NCI-H774 (cell line): ENCODE measurements around the gene SARS2.
"Not testable (repeated sequence)": the region's sequence is repeated elsewhere in the genome, so short reads cannot be mapped to it uniquely, and the experiment has no call there.

Source experiments
- DNase-seq: peaks from one replicate; lab custom pipeline; 2025; lab: John Stamatoyannopoulos, UW

SARS2 gene

DNA sequence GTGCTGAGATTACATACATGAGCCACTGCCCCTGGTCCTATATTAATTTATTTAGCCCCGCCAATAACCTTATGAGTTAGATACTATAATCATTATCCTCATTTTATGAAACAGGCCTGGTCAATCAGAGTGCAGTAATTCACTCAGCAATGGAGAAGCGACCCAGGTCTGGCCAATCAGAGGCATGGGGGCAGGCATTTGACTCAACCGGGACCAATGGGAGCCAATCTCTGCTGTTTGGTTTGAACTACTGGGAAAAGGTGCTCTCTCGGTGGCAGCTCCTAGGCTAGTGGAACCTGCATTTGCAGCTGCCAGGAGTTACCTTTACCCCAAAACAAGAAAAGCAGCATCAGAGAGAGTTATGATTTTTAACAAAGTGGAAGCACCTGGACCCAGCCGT, 37.7 kb downstream of the SARS2 start:
- DNase-seq, result peak; percentile 9

DNA sequence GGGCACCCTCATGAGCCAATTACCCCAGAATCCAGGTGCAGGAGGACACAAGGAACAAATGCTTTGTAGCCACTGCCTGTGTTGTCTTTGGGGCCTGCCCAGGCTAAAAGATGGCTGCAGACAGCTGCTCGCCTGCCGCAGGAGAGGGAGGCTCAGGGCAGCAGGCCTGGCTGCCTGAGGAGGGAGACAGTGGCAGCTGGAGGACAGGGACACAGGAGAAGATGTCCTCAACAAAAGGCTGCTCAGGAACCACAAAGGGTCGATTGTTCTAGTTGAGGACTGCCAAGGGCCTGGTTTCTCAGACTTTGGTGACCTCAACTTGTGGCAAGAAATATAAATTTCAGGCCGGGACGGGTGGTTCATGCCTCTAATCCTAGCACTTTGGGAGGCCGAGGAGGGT, 38.8 kb downstream of the SARS2 start:
- no peak for DNase-seq

DNA sequence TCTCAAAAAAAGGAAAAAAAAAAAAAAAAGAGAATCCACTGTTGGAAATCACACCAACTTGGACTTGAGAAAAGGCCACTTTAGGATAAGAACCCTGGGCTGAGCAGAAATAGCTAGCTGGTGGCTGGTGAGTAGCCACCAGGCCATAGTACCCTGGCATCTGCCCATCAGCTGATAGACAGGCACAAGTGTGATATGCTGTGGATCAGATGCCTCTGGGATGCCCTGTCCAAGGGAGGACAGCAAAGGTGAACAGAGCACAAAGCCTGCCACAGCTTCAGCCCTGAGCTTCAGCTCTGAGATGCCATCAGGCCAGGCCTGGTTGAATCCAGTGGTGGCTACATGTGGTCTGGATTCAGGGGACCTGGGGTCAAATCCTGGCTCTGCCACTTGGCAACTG, 39.9 kb downstream of the SARS2 start:
- DNase-seq, result no peak

DNA sequence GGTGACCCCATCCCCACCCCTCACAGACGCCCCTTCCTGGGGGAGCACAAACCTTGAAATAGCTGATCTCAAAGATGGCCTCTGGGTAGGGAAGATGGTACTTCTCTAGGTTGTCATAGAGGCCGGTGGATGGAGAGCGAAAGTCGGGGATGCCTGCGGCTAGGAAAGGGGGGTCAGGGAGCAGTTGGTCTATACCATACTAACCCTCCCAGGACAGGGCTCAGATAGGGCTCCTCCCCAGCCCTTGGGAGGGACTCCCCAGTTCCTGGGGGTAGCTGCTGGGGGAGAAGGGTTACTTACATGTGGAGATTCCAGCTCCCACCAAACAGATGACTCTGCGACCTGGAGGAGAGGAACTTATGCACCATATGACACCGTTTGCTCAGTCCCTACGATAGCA, 40.8 kb downstream of the SARS2 start:
- no peak for DNase-seq

DNA sequence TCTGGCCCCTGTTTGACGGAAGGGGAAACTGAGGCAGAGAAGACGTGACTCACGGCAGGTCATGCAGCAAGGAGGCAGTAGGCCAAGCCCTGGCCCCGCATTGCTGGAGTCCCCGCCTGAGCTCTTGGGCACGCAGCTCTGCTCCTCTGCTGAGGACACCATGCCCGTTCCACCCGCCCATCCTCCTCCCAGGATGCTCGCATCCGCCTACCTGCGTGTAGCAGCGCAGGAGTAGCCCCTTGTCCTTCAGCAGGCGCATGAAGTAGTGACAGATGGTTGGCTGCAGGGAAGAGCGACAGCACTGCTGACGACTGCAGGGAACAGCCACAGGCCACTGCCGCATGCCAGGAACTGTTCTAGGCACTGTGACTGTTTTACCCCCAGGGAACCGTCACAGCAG, 41.7 kb downstream of the SARS2 start:
- DNase-seq, result no peak

DNA sequence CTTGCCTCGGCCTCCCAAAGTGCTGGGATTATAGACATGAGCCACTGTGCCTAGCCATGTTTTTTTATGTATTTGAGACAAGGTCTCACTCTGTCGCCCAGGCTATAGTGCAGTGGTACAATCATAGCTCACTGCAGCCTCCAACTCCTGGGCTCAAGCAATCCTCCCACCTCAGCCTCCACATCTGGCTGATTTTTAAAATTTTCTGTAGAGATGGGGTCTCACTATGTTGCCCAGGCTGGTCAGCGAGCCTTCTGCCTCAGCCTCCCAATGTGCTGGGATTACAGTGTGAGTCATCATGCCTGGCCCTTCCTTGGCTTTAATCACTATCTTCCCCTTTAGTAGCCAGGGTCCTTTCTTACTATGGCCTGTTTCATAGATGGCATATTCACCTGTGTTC, 45.9 kb downstream of the SARS2 start:
- not testable (repeated sequence) for DNase-seq

DNA sequence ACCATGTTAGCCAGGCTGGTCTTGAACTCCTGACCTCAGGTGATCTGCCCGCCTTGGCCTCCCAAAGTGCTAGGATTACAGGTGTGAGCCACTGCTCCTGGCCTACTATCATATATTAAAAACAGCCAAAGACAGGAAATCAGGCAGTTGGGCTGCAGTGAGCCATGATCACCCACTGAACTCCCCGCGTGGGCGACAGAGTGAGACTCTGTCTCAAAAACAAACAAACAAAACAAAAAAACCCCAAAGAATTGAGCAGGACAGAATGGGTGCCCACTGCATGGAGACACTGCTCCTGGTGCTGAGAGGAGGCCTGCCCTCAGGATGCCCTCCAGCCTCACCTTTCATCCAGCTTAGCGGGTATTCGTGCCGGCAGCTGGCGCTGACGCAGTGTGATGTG, 47.3 kb downstream of the SARS2 start:
- no peak for DNase-seq

- DNase-seq, result no peak
Measured at GRCh38 chr19:38880882-38881609, 49.5 kb downstream of the SARS2 start.

GRCh38 chr19:38880076-38880881, 50.3 kb downstream of the SARS2 start:
- DNase-seq, result no peak

GRCh38 chr19:38879400-38879751, 51.2 kb downstream of the SARS2 start:
- DNase-seq, result no peak

- DNase-seq, result no peak
Measured at GRCh38 chr19:38878575-38879399, 51.8 kb downstream of the SARS2 start.

GRCh38 chr19:38877781-38878574, 52.6 kb downstream of the SARS2 start, which contains the start of gene RINL:
Gene RINL, minus strand, starts transcription at chr19:38878275. Its CDS starts 1,533 bp downstream, at chr19:38876742.
- peak; percentile 94 for DNase-seq

DNA sequence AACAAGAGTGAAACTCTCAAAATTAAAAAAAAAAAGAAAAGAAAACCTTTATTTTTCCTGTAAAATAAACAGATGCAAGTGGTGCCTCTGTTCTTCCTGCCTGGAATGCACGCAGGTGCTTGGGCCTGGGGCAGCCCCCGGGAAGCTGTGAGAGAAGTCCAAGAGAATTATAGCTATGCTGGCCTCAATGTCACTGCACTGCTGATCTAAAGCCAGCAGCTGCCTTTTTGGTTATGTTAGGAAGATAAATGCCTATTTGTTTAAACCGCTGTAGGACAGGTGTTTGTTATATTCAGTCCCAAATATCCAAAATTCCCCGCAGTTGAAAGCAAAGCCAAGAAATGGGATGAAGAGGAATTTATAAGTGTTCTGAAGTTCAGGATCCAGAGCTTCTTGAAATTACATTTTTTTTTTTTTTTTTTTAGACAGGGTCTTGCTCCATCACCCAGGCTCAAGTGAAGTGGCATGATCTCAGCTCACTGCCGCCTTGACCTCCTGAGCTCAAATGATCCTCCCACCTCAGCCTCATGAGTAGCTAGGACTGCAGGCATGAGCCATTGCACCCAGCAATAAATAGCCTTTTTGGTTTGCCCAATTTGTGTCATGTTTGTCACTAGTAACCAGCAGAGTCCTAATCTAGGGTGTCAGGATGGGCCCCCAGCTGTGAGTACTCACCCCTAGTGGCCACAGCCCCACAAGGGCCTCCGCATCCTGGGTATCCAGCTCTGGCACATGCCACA, 54.7 kb downstream of the SARS2 start:
- DNase-seq, result peak; percentile 22

DNA sequence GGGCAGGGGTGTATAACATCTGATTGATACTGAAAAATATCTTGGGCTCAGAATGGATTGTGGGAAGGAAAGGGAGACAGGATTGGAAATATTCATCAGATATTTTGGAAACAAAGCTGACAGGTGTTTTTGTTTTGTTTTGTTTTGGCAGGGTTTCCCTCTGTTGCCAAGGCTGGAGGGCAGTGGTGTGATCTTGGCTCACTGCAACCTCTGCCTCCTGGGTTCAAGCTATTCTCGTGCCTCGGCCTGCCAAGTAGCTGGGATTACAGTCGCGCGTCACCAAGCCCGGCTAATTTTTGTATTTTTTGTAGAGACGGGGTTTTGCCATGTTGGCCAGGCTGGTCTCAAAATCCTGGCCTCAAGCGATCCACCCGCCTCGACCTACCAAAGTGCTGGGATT, 57.2 kb downstream of the SARS2 start:
- not testable (repeated sequence) for DNase-seq

GRCh38 chr19:38870612-38871011, 60.0 kb downstream of the SARS2 start:
- DNase-seq, result no peak

DNA sequence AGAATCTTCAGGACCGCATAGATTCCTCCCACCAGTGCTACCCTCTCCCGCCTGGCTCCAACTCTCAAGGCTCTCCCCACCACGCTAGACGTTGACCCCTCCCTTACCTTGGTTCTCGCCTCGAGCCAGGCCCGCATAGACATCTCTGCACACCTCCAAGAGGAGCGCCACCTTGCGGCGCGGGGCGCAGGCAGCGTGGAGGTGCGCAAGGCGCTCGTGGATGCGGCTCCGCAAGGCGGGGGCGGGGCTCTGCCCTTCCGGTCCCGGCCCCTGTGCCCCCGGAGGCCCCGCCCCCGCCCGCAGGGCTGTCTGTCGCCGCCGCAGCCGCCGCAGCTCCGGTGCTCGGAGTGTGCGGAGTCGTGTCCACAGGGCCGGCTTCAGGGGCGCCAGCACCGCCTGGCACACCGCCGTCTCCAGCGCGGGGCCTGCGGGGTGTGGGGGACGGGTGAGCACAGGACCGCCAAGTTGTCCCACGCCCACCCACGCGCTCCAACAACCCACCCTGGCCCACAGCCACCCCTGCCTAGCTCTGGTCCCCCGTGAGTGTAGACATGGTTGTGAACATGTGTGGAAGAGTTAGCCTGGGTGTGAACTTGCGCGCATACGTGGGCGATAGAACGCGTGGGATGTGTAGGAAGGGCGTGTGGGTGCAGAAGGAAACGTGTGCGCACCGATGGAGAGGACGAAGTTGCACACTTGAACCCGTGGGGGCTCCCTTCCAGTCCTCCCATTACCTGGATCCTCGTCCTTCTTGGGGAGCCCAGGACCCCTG, 60.5 kb downstream of the SARS2 start:
- DNase-seq, result peak; percentile 87

DNA sequence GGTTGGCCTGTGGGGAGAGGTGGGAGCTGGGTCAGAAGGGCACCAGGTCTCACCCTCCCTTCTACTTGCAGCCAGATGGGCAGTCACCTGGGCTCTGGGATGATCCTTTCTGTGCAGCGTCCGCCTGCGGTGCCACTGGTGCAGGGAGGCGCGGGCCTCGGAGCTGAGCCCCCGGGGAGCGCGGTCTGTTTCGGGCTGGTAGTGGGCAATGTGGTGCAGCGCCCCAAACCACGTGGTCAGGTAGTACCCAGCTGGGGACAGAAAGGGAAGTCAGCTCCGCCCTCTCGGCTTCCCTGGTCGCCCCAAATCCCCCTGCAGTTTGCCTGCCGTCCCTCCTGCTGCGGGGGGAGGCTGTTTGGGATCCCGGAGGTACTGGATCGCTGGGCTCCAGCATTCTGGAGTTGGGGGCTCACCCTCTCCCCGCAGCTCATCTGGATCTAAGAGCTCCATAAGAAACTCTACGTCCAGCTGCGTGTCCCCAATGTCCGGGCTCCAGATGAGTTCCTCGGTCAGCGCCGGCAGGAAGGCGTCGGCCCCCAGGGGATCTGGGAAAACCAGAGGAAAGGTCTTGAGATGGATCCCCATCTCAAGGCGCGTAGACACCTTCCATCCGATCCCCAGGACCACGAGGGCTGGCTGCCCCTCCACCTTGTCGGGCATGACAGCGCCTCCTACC, 61.3 kb downstream of the SARS2 start:
- peak; percentile 15 for DNase-seq

DNA sequence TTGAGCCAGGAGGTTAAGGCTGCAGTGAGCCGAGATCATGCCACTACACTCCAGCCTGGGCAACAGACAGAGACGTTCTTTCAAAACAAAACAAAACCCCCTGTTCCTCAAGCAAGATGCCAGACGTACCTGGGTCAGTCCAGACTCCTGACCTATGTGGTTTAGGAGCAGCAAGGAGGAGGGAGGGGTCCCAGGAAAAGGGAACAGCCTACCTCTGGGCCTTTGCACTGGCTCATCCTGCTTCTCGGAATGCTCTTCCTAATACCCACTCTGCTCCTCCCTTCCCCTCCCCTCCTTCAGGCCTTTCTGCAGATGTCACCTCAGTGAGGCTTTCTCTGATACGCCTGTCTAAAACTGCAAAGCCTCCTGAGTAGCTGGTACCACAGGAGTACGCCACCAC, 62.0 kb downstream of the SARS2 start:
- DNase-seq, result no peak

DNA sequence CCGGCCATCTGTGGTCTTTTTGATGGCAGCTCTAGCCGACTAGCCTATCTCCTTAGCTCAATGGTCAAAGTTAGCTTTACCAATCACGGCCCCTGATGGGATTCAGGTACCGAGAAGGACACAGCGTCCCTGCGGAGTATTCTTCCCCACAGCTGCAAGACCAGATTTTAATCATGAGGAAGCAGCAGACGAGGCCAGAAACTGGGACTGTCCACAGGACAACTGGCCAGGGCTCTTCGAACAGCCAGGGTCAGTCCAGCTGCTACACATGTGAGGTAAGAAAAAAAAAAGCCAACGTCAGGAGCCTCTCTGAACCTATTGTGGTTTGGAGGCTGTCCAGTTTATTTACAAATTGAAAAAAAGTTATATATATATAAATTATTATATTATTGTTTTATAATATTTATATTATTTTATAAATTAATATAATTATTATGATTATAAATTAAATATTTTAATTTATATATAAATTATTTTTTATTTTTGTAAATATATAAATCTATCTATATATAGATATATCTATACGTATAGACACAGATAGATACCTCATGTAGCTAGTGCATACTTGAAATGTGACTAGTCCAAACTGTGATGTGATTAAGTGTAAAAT, 63.3 kb downstream of the SARS2 start:
- DNase-seq, result no peak
